GM18498 (cell line): Measurements from ENCODE around the gene ADGRL3.

Experiments
- ATAC-seq: cut with Tn5 transposase; IDR thresholded peaks from one replicate; pipeline ENCODE4 v1.9.1; 2021; ENCODE audit warnings: mild to moderate bottlenecking, moderate library complexity; ENCODE audit not compliant: unreplicated experiment

Gene ADGRL3

GRCh38 chr4:61275241-61275640 is 75.1 kb downstream of the ADGRL3 start:
- no peak for ATAC-seq

DNA sequence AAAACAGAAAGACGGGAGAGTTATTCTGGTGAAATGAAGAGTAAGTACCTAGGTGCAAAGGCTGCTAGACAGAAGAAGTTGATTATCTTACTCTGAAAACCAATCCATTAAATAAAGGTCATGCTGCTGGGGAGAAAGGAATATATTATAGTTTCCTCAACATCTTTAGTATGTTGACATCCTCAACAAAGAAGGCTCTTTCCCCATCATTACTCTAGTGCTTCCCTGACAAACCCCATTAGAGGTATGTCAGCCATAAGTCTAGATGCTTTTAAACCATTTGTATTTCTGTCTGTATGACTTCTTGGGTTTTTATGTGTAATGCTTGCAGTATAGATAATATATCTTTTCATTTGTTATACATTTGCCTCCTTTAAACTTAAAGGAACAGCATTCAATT is 75.9 kb downstream of the ADGRL3 start:
- no peak for ATAC-seq

GRCh38 chr4:61277785-61278760 is 77.9 kb downstream of the ADGRL3 start:
- no peak for ATAC-seq

DNA sequence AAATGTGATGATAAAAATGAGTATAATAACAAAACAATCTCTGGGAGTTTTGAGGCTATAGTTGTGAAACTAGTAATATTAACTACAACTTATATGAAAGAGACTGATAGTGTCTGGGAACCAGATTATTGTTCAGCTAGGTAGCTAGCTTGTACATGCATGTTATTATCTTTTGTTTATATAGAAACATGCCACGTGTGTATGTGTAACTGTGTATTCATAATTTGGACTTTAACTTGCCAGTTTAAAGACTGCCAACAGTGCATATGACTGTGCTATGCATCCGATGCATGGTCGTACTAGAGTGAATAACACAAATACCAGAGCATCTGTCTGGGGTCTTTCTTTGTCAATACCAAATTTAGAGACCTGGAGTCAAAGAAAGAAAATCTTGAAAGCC is 92.2 kb downstream of the ADGRL3 start:
- ATAC-seq = no peak

DNA sequence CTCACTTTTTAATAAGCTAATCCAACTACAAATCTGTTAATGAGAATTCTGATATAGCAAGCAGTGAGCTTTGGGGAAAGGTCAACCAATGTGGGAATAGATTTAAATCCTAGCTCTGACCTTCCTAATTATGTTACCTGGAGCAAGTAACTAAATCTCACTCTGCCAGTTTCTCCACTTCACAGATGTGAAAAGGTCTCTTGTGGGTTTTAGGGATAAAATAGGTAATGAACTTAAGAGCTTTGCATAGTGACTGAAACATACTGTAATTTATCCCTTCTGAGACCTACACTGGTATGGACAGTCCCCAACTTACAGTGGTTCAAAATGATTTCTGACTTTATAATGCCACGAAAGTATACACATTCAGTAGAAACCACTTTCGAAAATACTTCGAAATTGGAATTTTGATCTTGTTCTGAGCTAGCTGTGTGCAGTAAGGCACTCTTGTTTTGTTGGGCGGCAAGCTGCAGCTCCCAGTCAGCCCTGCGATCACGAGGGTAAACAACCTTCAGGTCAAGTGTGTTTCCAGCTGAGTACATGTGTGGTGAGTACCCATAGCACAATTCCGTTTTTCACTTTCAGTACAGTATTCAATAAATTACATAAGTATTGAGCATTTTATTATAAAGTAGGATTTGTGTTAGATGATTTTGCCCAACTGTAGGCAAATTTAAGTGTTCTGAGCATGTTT is 93.7 kb downstream of the ADGRL3 start:
- ATAC-seq = no peak

DNA sequence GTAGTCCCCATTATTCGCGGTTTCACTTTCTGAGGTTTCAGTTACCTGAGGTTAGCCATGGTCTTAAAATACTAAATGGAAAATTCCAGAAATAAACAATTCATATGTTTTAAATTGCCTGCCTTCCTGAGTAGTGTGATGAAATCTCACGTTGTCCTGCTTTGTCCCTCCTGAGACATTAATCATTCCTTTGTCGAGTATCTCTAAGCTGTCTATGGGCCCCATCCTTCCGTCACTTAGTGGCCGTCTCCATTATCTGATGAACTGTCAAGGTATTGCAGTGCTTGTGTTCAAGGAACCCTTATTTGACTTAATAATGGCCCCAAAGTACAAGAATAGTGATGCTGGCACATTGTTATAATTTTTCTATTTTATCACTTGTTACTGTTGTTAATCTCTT is 94.8 kb downstream of the ADGRL3 start:
- no peak for ATAC-seq

GRCh38 chr4:61296144-61296543 is 96.0 kb downstream of the ADGRL3 start:
- no peak for ATAC-seq

DNA sequence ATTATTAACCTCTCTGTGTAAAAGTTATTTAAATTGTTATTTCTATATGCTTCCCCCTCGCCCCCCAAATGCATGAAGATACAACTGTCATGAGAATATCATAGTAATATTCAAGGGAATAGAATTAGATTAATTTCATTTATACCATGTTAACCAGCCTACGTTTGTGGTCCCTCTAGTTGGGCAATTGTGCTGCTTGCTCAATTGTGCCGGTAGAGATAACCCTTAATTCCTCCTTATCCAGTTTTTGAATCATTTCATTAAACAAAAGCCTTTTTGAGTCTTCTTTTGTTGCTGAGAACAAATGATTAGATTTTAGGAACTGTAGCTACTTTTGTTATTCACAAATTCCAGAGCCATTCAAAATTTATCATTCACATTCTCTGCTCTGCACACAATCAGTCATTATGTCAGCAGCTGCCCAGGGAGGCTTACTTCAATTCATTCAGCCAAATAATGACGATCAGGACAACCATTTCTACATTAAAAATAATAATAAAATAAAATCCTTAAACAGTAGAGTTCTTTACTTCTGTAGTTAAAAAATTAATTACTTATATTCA is 98.1 kb downstream of the ADGRL3 start:
- ATAC-seq = no peak

DNA sequence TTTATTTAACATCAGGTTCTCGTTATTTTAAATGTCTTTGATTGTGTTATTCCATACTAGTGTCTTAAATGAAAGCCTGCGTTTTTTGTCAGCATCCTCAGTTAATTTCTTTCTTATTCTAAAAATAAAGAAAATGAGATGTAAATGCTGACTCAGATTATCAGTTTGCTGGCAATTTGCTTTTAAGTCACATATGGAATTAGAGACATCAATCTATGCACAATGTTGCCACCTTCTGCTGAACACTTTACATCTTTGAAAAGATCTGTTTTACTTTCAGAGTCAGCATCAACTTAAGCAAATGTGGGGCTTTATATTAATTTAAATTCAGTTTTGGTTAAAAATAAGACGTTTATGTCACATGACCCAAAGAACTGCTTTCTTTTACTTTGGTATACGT is 99.2 kb downstream of the ADGRL3 start:
- ATAC-seq = no peak

- ATAC-seq = no peak
Observed at GRCh38 chr4:61300266-61300844, 100.2 kb downstream of the ADGRL3 start.

DNA sequence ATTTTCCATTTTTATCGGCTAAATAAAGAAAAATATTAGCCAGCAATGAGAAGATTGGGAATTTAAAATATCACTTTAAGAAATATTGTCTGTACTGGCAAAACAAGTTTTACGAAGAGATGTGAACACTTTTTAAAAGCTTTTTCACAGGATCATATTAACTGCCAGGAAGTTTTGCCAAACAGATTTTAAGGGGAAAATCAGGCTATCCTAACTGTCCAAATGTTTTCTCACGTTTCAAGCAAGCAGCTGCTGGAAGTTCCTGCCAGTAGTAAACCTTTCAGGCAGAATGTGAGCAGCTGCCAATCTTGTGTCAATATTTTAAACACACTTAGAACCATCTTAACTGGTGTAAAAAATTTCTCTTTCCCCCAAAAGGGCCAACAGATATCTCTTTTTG is 101.1 kb downstream of the ADGRL3 start:
- ATAC-seq = no peak

DNA sequence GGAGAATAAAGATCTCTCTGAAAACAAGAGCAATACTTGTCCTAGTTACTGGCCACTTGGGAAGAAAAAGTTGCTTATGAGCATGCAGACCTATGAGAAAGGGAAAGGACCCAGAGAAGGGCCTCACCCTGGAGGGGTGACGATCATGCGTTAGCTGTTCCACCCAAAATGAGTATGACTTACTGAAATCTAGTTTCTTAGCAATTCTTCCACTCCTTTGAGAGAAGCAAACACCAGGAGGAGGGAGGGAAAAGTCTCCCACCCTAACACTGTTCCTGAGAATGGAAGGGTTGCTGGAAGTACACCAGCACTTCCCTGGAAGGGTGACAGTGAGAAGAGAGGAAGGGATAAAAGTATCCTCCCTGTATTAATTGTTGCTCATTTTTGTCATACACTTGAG is 107.9 kb downstream of the ADGRL3 start:
- ATAC-seq = no peak

DNA sequence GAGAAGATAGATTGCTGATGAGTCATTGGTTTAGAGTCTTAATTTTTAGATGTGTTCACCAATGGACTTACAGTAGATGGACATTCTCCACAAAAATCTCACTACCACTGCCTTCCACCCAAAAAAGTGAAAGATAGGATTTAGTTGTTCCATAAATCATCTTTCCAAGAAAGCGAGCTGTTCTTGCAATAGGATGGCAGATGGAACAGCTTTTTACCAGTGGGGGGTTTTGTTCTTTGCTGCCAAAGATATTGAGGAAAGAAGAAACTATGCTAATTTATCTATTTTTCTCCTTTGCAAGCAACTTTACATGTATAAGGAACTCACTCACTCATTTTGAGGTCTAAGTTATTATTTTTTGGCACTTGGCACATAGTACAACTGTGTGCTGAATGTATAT is 109.5 kb downstream of the ADGRL3 start:
- no peak for ATAC-seq

GRCh38 chr4:61312526-61312925 is 112.4 kb downstream of the ADGRL3 start:
- ATAC-seq = no peak

- ATAC-seq = no peak
Observed at GRCh38 chr4:61318431-61318830, 118.3 kb downstream of the ADGRL3 start.

DNA sequence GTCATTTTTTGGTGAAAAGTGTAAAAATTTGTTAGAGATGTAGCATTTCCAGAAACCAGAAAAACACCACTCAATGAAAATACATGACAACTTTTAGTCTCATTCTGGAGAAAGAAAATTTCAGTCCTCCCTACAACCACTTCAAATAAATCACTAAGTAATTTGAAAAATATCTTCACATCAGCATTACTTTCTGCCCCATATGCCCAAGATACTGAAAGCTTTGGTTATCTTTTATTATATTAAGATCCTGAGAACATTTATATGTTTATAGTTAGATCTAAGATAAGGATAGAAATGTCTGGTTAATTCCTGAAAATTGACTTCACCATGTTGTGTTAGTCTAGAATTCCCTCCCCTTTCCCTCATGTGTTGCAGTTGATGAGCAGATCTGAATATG is 119.0 kb downstream of the ADGRL3 start:
- ATAC-seq = no peak

DNA sequence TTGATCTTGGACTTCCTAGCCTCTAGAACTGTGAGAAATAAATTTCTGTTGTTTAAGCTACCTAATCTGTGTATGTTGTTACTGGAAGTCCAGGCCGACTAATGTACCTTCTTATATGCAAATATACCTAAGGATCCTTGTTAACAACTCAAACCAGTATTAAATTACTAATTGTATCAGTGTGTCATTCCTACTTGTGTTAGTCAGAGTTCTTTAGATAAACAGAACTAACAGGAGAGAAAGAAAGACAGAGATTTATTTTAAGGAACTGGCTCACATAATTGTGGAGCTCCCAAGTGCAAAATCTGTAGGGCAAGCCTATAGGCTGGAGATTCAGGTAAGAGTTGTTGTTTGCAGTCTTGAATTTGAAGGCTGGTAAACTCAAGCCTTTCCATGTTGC is 120.0 kb downstream of the ADGRL3 start:
- ATAC-seq = no peak

- ATAC-seq = no peak
Observed at GRCh38 chr4:61320631-61321030, 120.5 kb downstream of the ADGRL3 start.

GRCh38 chr4:61332693-61333092 is 132.6 kb downstream of the ADGRL3 start:
- no peak for ATAC-seq

GRCh38 chr4:61333490-61333889 is 133.4 kb downstream of the ADGRL3 start:
- no peak for ATAC-seq

DNA sequence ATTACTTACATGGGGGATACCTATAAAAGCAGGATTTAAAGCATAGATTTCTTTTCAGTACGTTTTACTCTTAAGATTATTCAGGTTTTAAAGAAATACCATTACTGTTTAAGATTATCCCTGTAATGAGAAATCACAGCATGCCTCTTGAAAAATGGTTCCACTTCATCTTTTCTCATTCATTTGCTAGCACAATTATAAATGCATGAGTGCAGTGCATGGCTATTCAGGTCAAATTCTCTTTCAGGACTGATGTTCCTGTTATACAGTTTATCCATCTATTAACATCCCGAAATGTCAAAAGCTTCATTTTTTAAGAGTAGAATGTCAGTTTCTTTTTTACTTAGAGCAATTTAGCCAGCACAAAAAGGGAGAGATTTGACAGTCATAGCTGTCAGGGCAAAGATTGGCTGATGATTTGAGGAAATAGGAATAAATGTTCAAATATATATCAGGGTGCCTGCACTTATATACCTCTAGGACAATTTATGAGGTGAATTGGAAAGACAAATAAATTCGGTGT is 135.2 kb downstream of the ADGRL3 start:
- no peak for ATAC-seq
